ENCODE measurements around the gene AKT1S1.

The AKT1S1 gene

GRCh38 chr19:49860336-49861102 lies 16.6 kb downstream of the AKT1S1 start:
- Histone ChIP-seq H3K4me2 (ENCODE audit: low read length) (no peak overlapping the region), H4K8ac (ENCODE audit: low read depth, low read length) (no peak overlapping the region), H2AFZ (ENCODE audit: insufficient read depth, low read length, poor library complexity) (no peak overlapping the region), H3K27me3 (ENCODE audit: insufficient read depth, low read length) (no peaks in the 10 kb centered on the region), H3K4ac (ENCODE audit: low read depth, low read length) (no peak overlapping the region), H4K12ac (ENCODE audit: low read depth, low read length) (no peak overlapping the region), H3K23ac (ENCODE audit: low read length) (no peak overlapping the region), H2BK120ac (ENCODE audit: insufficient read depth, low read length, poor library complexity) (no peak overlapping the region), H3K4me3 (ENCODE audit: low read depth, low read length) (no peak overlapping the region), H3K79me1 (ENCODE audit: low read length) (no peaks in the 10 kb centered on the region), H3K9me3 (ENCODE audit: insufficient read depth, low read depth, low read length) (no peaks in the 10 kb centered on the region), H3K36me3 (ENCODE audit: control insufficient read depth in 1 of 2, insufficient read depth in 2 of 2, low read length in 2 of 2) (peaks cover 85 to 92% of the 10 kb centered on the region in 2 experiments), H4K91ac (ENCODE audit: low read depth, low read length) (no peak overlapping the region), H3K18ac (ENCODE audit: low read length) (no peak overlapping the region), H2BK12ac (ENCODE audit: low read length) (no peak overlapping the region), H3K14ac (ENCODE audit: low read length) (no peak overlapping the region), H2AK5ac (ENCODE audit: low read length) (no peak overlapping the region), H2BK5ac (ENCODE audit: low read depth, low read length, poor library complexity) (no peak overlapping the region), H3K79me2 (ENCODE audit: control insufficient read depth, insufficient read depth, low read length, poor library complexity) (no peaks in the 10 kb centered on the region), H3K27ac (ENCODE audit: low read depth, low read length) (no peak overlapping the region), H3K9ac (ENCODE audit: low read length) (no peak overlapping the region), H3K4me1 (ENCODE audit: control insufficient read depth in 1 of 2, insufficient read depth in 2 of 2, low read length in 2 of 2) (peaks cover 0 to 8% of the 10 kb centered on the region in 2 experiments)
- DNase-seq = no peak
- no CpG with 5 or more reads among the region's 17 CpGs for WGBS (ENCODE audit: extremely low coverage, insufficient coverage, insufficient read length)

DNA sequence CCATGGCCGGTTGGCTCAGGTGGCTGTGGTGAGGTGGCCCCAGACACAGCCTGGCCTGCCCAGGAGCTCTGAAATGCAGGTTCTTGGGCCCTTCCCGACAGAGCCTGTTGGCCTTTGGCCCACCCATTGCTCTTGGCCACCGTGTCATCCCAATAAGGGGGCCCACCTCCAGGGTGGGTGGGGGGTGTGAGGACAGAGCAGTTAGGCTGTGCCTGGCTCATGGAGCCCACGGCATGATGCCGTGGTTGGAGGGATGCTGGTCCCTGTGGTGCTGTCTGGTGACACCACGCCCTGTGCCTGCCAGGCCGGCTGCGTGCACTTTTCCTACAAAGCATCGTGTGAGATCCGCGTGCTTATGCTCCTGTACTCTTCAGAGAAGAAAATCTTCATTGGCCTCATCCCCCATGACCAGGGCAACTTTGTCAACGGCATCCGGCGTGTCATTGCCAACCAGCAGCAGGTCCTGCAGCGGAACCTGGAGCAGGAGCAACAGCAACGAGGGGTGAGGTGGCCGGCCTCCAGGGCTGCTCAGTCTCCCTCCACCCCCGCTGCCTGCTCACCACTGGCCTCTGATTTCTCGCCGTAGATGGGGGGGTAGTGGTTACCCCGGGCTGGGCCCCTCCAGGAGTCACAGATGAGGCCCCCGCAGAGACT lies 17.3 kb downstream of the AKT1S1 start:
- H2BK5ac ChIP-seq (ENCODE audit: low read depth, low read length, poor library complexity) = no peak overlapping the region
- H2BK12ac ChIP-seq (ENCODE audit: low read length) = no peak overlapping the region
- H2AK5ac ChIP-seq (ENCODE audit: low read length) = no peak overlapping the region
- H3K23ac ChIP-seq (ENCODE audit: low read length) = no peak overlapping the region
- no peak overlapping the region for H4K12ac ChIP-seq (ENCODE audit: low read depth, low read length)
- no CpG with 5 or more reads among the region's 22 CpGs for WGBS (ENCODE audit: extremely low coverage, insufficient coverage, insufficient read length)
- no peak overlapping the region for H2AFZ ChIP-seq (ENCODE audit: insufficient read depth, low read length, poor library complexity)
- no peak overlapping the region for H4K8ac ChIP-seq (ENCODE audit: low read depth, low read length)
- H4K91ac ChIP-seq (ENCODE audit: low read depth, low read length) = no peak overlapping the region
- no peak overlapping the region for H3K4me2 ChIP-seq (ENCODE audit: low read length)
- H3K79me2 ChIP-seq (ENCODE audit: control insufficient read depth, insufficient read depth, low read length, poor library complexity) = no peaks in the 10 kb centered on the region
- no peak overlapping the region for H3K4me3 ChIP-seq (ENCODE audit: low read depth, low read length)
- H3K18ac ChIP-seq (ENCODE audit: low read length) = no peak overlapping the region
- H3K4ac ChIP-seq (ENCODE audit: low read depth, low read length) = no peak overlapping the region
- peaks cover 0 to 8% of the 10 kb centered on the region in 2 experiments for H3K4me1 ChIP-seq (ENCODE audit: control insufficient read depth in 1 of 2, insufficient read depth in 2 of 2, low read length in 2 of 2)
- no peak overlapping the region for H3K14ac ChIP-seq (ENCODE audit: low read length)
- H3K9me3 ChIP-seq (ENCODE audit: insufficient read depth, low read depth, low read length) = no peaks in the 10 kb centered on the region
- H3K36me3 ChIP-seq (ENCODE audit: control insufficient read depth in 1 of 2, insufficient read depth in 2 of 2, low read length in 2 of 2) = peaks cover 88 to 96% of the 10 kb centered on the region in 2 experiments
- no peaks in the 10 kb centered on the region for H3K79me1 ChIP-seq (ENCODE audit: low read length)
- H3K9ac ChIP-seq (ENCODE audit: low read length) = no peak overlapping the region
- DNase-seq = peak in 1 of 2 donors; percentile 29
- no peaks in the 10 kb centered on the region for H3K27me3 ChIP-seq (ENCODE audit: insufficient read depth, low read length)
- H2BK120ac ChIP-seq (ENCODE audit: insufficient read depth, low read length, poor library complexity) = no peak overlapping the region
- H3K27ac ChIP-seq (ENCODE audit: low read depth, low read length) = no peak overlapping the region

DNA sequence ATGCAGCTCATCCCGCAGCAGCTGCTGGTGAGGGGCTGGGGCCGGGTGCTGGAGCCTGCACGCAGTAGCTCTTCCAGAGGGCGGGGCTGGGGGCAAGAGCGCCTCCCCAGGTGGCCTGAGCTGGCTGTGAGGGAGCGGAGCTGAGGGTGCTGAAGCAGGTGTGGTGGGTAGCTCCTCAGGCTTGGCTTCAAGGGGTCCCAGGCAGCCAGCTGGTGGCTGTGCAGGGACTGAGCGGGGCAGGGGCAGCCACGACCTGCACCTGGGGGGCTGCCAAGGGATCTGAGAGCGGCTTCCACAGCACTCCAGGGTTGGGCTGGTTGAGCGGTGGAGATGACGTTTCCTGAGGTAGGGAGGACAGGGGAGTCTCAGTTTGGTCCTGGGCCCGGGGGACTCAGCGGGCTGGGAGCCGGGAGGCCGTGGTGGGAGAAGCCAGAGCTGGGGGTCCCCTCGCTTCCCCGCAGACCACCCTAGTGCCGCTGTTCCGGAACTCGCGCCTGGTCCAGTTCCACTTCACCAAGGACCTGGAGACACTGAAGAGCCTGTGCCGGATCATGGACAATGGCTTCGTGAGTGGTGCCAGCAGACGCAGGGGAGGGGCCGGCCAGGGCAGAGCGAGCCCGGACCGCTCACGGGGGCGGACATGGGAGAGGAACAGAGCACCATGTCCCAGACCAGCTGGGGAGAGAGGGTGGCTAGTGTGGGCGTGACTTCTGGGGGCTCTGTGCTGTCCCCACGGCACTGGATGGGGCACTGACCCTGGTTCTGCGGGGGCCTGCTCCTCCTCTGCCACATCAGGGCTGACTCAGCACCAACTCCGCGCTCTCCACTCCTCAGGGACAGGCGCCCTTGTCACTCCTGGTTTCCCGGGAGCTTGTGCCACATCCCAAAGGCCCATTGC lies 18.8 kb downstream of the AKT1S1 start:
- no peak overlapping the region for H4K8ac ChIP-seq (ENCODE audit: low read depth, low read length)
- peak; percentile 31 to 47 for DNase-seq
- no peak overlapping the region for H3K27ac ChIP-seq (ENCODE audit: low read depth, low read length)
- no peak overlapping the region for H3K18ac ChIP-seq (ENCODE audit: low read length)
- no peak overlapping the region for H2AK5ac ChIP-seq (ENCODE audit: low read length)
- no peaks in the 10 kb centered on the region for H3K9me3 ChIP-seq (ENCODE audit: insufficient read depth, low read depth, low read length)
- H3K27me3 ChIP-seq (ENCODE audit: insufficient read depth, low read length) = no peaks in the 10 kb centered on the region
- no peak overlapping the region for H3K23ac ChIP-seq (ENCODE audit: low read length)
- peak overlapping the region; percentile 16 for H4K12ac ChIP-seq (ENCODE audit: low read depth, low read length)
- no peak overlapping the region for H3K14ac ChIP-seq (ENCODE audit: low read length)
- peaks cover 84 to 91% of the 10 kb centered on the region in 2 experiments for H3K36me3 ChIP-seq (ENCODE audit: control insufficient read depth in 1 of 2, insufficient read depth in 2 of 2, low read length in 2 of 2)
- H3K4ac ChIP-seq (ENCODE audit: low read depth, low read length) = no peak overlapping the region
- no peak overlapping the region for H3K9ac ChIP-seq (ENCODE audit: low read length)
- no peak overlapping the region for H3K4me3 ChIP-seq (ENCODE audit: low read depth, low read length)
- no peak overlapping the region for H3K4me2 ChIP-seq (ENCODE audit: low read length)
- H2BK5ac ChIP-seq (ENCODE audit: low read depth, low read length, poor library complexity) = no peak overlapping the region
- H3K79me2 ChIP-seq (ENCODE audit: control insufficient read depth, insufficient read depth, low read length, poor library complexity) = peaks cover 2% of the 10 kb centered on the region
- H2BK12ac ChIP-seq (ENCODE audit: low read length) = no peak overlapping the region
- H4K91ac ChIP-seq (ENCODE audit: low read depth, low read length) = no peak overlapping the region
- no CpG with 5 or more reads among the region's 37 CpGs for WGBS (ENCODE audit: extremely low coverage, insufficient coverage, insufficient read length)
- no peaks in the 10 kb centered on the region for H3K79me1 ChIP-seq (ENCODE audit: low read length)
- H3K4me1 ChIP-seq (ENCODE audit: control insufficient read depth in 1 of 2, insufficient read depth in 2 of 2, low read length in 2 of 2) = peaks cover 0 to 8% of the 10 kb centered on the region in 2 experiments
- H2BK120ac ChIP-seq (ENCODE audit: insufficient read depth, low read length, poor library complexity) = no peak overlapping the region
- H2AFZ ChIP-seq (ENCODE audit: insufficient read depth, low read length, poor library complexity) = no peak overlapping the region

GRCh38 chr19:49857838-49858087 lies 19.4 kb downstream of the AKT1S1 start:
- Histone ChIP-seq H3K18ac (ENCODE audit: low read length) (no peak overlapping the region), H3K4me1 (ENCODE audit: control insufficient read depth in 1 of 2, insufficient read depth in 2 of 2, low read length in 2 of 2) (peaks cover 0 to 9% of the 10 kb centered on the region in 2 experiments), H2AFZ (ENCODE audit: insufficient read depth, low read length, poor library complexity) (no peak overlapping the region), H2BK12ac (ENCODE audit: low read length) (no peak overlapping the region), H3K79me2 (ENCODE audit: control insufficient read depth, insufficient read depth, low read length, poor library complexity) (peaks cover 2% of the 10 kb centered on the region), H2BK5ac (ENCODE audit: low read depth, low read length, poor library complexity) (no peak overlapping the region), H3K14ac (ENCODE audit: low read length) (no peak overlapping the region), H2AK5ac (ENCODE audit: low read length) (no peak overlapping the region), H3K4ac (ENCODE audit: low read depth, low read length) (no peak overlapping the region), H3K36me3 (ENCODE audit: control insufficient read depth in 1 of 2, insufficient read depth in 2 of 2, low read length in 2 of 2) (peaks cover 79 to 85% of the 10 kb centered on the region in 2 experiments), H4K8ac (ENCODE audit: low read depth, low read length) (no peak overlapping the region), H2BK120ac (ENCODE audit: insufficient read depth, low read length, poor library complexity) (no peak overlapping the region), H3K79me1 (ENCODE audit: low read length) (no peaks in the 10 kb centered on the region), H3K9ac (ENCODE audit: low read length) (no peak overlapping the region), H3K4me3 (ENCODE audit: low read depth, low read length) (no peak overlapping the region), H3K27me3 (ENCODE audit: insufficient read depth, low read length) (no peaks in the 10 kb centered on the region), H3K9me3 (ENCODE audit: insufficient read depth, low read depth, low read length) (no peaks in the 10 kb centered on the region), H3K23ac (ENCODE audit: low read length) (no peak overlapping the region), H3K4me2 (ENCODE audit: low read length) (no peak overlapping the region), H4K91ac (ENCODE audit: low read depth, low read length) (no peak overlapping the region), H3K27ac (ENCODE audit: low read depth, low read length) (no peak overlapping the region), H4K12ac (ENCODE audit: low read depth, low read length) (no peak overlapping the region)
- no peak for DNase-seq
- no CpG with 5 or more reads among the region's 5 CpGs for WGBS (ENCODE audit: extremely low coverage, insufficient coverage, insufficient read length)
